K562 (cell line): ENCODE results near the gene APLP1. TPM values are rescaled to one million over a fixed set of nuclear protein-coding genes. Genes with fewer than 3 reads are reported as not detected.

ENCODE experiments used
- ASH1L ChIP-seq: fragments of 450-650 bp; IDR thresholded peaks from 2 replicates; pipeline ENCODE4 v1.6.1; 2018; ENCODE audit warnings: borderline replicate concordance, mild to moderate bottlenecking, low read depth; ENCODE audit not compliant: partially characterized antibody
- HOXB6 ChIP-seq: fragments of 250-450 bp; sonication (Bioruptor Pico); IDR thresholded peaks from 2 replicates; pipeline ENCODE4 v1.5.1; 2022; ENCODE audit warnings: mild to moderate bottlenecking, borderline replicate concordance
- KAT7 ChIP-seq: sonication (generic); formaldehyde crosslinking; IDR thresholded peaks from 2 replicates; pipeline ENCODE4 v1.8.0; 2022; ENCODE audit warnings: missing genetic modification reagents, mild to moderate bottlenecking, borderline replicate concordance
- SRSF1 ChIP-seq: fragments of 200-400 bp; formaldehyde crosslinking; IDR thresholded peaks from 2 replicates; pipeline ENCODE4 v1.6.1; 2017; ENCODE audit warnings: mild to moderate bottlenecking, low read depth, low read length, moderate library complexity
- polyA plus RNA-seq, 8 experiments: library from polyadenylated mRNA; depleted of rRNA in 4 of 8; stranded (reverse) in 5 of 8; unstranded in 3 of 8; fragments of >200 nt; fragmentation: Nextera tagmentation in 2 of 8; fragmentation: Illumina TruSeq in 1 of 8; extraction: Ambion mirVana in 2 of 8; extraction: Trizol in 1 of 8; gene quantifications; 2 replicates each; pipeline versions ENCODE4 v1.2.1 to v1.2.3, GENCODE V29; 2011 to 2014; ENCODE audit warnings: inconsistent platforms in 1 of 8, missing spikeins in 1 of 8
- total RNA-seq, 7 experiments: library from RNA; depleted of rRNA in 6 of 7; stranded (reverse); fragments of >200 nt in 6 of 7; fragmentation: Illumina TruSeq in 2 of 7; extraction: Trizol in 2 of 7; gene quantifications; 2 replicates each; pipeline versions ENCODE4 v1.2.1 to v1.2.3, GENCODE V29; 2011 to 2021; ENCODE audit warnings: low replicate concordance in 1 of 7
- TF ChIP-seq, protein P1 (sequence below), 2 experiments: fragments of 450-650 bp; IDR thresholded peaks; 2 replicates each; pipeline ENCODE4 v1.6.1; 2016; ENCODE audit warnings: mild to moderate bottlenecking in 2 of 2, borderline replicate concordance in 1 of 2, low read depth in 1 of 2, moderate library complexity in 1 of 2
- TF ChIP-seq, protein P2 (sequence below): fragments of 450-650 bp; IDR thresholded peaks from 2 replicates; pipeline ENCODE4 v1.6.1; 2016; ENCODE audit warnings: mild to moderate bottlenecking, moderate library complexity

The APLP1 gene
- total and polyA plus RNA-seq, 9 of the 15 experiments (the other 6 are each of a cell fraction or from before 2014, with no cell fraction given), result 0.69 to 9.9 (median 4.7) TPM

GRCh38 chr19:35903550-35904179 is 35.3 kb downstream of the APLP1 start (continued):
- TF ChIP-seq, protein P1, sequence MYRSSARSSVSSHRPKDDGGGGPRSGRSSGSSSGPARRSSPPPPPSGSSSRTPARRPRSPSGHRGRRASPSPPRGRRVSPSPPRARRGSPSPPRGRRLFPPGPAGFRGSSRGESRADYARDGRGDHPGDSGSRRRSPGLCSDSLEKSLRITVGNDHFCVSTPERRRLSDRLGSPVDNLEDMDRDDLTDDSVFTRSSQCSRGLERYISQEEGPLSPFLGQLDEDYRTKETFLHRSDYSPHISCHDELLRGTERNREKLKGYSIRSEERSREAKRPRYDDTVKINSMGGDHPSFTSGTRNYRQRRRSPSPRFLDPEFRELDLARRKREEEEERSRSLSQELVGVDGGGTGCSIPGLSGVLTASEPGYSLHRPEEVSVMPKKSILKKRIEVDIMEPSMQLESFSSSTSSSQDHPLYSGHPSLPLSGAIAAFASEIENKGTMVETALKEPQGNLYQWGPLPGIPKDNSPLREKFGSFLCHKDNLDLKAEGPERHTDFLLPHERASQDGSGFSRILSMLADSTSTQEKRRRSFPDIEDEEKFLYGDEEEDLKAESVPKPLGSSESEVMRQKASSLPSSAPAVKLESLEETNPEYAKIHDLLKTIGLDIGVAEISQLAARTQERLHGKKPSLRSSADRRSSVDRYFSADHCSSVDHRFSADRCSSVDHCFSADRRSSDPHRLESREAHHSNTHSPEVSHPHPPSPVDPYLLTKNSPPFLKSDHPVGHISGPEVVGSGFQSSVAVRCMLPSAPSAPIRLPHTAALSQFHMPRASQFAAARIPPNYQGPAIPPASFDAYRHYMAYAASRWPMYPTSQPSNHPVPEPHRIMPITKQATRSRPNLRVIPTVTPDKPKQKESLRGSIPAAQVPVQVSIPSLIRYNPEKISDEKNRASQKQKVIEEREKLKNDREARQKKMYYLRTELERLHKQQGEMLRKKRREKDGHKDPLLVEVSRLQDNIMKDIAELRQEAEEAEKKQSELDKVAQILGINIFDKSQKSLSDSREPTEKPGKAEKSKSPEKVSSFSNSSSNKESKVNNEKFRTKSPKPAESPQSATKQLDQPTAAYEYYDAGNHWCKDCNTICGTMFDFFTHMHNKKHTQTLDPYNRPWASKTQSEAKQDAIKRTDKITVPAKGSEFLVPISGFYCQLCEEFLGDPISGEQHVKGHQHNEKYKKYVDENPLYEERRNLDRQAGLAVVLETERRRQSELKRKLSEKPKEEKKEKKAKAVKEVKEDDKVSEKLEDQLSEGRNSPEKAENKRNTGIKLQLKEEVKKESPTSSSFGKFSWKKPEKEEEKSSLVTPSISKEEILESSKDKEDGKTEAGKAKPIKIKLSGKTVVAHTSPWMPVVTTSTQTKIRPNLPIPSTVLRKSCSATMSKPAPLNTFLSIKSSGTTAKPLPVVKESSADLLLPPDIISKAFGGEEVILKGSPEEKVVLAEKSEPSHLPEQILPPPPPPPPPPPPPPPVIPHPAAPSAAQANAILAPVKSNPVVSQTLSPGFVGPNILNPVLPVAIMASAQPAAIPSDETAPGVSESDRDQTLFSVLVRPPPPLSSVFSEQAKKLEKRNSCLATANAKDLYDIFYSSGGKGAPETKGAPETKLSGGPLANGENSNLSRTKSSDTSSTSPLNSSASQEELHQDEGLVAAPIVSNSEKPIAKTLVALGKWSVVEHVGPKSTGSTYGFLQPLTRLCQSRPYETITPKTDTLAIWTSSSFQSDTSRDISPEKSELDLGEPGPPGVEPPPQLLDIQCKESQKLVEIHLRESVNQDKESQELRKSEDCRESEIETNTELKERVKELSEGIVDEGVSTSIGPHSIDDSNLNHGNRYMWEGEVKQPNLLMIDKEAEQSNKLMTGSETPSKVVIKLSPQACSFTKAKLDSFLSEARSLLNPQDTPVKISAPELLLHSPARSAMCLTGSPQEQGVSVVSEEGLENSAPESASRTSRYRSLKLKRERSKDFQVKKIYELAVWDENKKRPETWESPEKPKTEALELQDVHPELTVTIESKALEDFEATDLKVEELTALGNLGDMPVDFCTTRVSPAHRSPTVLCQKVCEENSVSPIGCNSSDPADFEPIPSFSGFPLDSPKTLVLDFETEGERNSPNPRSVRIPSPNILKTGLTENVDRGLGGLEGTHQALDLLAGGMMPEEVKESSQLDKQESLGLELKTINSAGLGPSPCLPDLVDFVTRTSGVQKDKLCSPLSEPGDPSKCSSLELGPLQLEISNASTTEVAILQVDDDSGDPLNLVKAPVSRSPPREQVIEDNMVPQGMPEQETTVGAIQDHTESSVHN (IDR thresholded peaks at IDR 0.05; ENCODE audit: borderline replicate concordance in 1 of 2, low read depth in 1 of 2), result no peak
- no peak for TF ChIP-seq ASH1L
- TF ChIP-seq, protein P2, sequence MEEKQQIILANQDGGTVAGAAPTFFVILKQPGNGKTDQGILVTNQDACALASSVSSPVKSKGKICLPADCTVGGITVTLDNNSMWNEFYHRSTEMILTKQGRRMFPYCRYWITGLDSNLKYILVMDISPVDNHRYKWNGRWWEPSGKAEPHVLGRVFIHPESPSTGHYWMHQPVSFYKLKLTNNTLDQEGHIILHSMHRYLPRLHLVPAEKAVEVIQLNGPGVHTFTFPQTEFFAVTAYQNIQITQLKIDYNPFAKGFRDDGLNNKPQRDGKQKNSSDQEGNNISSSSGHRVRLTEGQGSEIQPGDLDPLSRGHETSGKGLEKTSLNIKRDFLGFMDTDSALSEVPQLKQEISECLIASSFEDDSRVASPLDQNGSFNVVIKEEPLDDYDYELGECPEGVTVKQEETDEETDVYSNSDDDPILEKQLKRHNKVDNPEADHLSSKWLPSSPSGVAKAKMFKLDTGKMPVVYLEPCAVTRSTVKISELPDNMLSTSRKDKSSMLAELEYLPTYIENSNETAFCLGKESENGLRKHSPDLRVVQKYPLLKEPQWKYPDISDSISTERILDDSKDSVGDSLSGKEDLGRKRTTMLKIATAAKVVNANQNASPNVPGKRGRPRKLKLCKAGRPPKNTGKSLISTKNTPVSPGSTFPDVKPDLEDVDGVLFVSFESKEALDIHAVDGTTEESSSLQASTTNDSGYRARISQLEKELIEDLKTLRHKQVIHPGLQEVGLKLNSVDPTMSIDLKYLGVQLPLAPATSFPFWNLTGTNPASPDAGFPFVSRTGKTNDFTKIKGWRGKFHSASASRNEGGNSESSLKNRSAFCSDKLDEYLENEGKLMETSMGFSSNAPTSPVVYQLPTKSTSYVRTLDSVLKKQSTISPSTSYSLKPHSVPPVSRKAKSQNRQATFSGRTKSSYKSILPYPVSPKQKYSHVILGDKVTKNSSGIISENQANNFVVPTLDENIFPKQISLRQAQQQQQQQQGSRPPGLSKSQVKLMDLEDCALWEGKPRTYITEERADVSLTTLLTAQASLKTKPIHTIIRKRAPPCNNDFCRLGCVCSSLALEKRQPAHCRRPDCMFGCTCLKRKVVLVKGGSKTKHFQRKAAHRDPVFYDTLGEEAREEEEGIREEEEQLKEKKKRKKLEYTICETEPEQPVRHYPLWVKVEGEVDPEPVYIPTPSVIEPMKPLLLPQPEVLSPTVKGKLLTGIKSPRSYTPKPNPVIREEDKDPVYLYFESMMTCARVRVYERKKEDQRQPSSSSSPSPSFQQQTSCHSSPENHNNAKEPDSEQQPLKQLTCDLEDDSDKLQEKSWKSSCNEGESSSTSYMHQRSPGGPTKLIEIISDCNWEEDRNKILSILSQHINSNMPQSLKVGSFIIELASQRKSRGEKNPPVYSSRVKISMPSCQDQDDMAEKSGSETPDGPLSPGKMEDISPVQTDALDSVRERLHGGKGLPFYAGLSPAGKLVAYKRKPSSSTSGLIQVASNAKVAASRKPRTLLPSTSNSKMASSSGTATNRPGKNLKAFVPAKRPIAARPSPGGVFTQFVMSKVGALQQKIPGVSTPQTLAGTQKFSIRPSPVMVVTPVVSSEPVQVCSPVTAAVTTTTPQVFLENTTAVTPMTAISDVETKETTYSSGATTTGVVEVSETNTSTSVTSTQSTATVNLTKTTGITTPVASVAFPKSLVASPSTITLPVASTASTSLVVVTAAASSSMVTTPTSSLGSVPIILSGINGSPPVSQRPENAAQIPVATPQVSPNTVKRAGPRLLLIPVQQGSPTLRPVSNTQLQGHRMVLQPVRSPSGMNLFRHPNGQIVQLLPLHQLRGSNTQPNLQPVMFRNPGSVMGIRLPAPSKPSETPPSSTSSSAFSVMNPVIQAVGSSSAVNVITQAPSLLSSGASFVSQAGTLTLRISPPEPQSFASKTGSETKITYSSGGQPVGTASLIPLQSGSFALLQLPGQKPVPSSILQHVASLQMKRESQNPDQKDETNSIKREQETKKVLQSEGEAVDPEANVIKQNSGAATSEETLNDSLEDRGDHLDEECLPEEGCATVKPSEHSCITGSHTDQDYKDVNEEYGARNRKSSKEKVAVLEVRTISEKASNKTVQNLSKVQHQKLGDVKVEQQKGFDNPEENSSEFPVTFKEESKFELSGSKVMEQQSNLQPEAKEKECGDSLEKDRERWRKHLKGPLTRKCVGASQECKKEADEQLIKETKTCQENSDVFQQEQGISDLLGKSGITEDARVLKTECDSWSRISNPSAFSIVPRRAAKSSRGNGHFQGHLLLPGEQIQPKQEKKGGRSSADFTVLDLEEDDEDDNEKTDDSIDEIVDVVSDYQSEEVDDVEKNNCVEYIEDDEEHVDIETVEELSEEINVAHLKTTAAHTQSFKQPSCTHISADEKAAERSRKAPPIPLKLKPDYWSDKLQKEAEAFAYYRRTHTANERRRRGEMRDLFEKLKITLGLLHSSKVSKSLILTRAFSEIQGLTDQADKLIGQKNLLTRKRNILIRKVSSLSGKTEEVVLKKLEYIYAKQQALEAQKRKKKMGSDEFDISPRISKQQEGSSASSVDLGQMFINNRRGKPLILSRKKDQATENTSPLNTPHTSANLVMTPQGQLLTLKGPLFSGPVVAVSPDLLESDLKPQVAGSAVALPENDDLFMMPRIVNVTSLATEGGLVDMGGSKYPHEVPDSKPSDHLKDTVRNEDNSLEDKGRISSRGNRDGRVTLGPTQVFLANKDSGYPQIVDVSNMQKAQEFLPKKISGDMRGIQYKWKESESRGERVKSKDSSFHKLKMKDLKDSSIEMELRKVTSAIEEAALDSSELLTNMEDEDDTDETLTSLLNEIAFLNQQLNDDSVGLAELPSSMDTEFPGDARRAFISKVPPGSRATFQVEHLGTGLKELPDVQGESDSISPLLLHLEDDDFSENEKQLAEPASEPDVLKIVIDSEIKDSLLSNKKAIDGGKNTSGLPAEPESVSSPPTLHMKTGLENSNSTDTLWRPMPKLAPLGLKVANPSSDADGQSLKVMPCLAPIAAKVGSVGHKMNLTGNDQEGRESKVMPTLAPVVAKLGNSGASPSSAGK, result peak; percentile 76
- no peak for TF ChIP-seq HOXB6 (CRISPR knock-in tag)
- no peak for TF ChIP-seq KAT7 (CRISPR knock-in tag)
- no peak for TF ChIP-seq SRSF1
